Measurements from ENCODE around the gene ASTN2.

Gene ASTN2

DNA sequence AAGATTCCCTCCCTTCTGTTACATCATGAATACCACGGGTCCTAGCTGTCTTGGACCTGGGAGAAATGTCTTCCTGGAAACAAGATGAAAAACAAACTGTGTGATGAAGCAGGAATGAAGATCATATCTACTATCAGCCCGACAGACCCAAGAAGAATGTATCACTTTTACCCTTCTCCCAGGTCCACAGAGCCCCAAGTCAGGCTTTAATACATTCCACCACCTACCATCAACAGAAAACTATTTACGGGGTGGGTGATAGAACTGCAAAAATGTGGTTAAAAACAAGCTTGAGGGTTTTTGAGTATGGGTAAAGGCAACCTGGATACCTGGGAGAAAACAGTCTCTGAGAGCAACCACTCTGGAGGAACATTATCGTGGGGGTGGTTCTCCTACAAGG lies 400.8 kb downstream of the ASTN2 start:
- DNase-seq (ENCODE audit: low read depth), result no peak

DNA sequence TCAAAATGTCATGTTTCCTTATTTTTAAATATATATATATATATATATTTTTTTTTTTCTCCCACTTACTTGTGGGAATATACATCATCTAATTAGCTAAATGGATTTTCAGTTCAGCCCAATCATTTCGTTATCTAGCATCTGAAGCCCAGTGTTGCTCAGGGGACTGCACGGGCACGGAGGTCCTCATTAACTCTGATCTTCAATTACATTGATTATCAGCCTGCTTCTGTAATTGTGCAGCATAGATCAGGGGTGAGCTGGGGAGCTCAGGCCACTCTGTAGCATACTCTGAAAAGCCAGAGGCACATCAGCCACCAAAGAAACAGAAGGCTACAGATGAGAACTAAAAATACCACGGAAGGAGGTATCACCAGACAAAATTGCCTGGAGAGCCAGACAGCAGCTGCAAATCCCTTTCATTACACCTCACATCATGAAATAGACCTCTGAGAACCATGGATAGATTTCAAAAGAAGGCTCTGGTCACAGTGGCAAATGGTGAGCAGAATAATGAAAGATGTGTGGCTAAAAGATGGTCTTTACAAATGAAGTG lies 401.3 kb downstream of the ASTN2 start:
- DNase-seq (ENCODE audit: low read depth), result no peak

DNA sequence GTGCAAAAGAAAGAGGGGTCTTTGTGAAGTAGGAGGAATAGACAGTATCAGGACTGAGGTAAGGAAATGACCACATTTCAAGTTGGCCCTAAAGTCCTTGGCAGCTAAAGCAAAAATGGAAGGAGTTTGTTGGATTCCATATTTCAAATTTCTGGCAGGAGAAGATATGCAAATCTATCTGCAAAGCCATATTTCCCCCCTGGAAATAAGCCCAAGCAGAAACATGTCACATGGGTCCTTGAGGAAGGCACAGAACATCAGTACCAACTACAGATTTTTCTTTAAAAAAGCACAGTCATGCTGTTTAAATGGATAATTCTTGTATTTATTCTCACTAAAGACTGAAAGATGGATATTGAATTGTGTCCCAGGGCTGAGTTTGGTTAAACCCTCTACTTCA lies 404.8 kb downstream of the ASTN2 start:
- no peak for DNase-seq (ENCODE audit: low read depth)

DNA sequence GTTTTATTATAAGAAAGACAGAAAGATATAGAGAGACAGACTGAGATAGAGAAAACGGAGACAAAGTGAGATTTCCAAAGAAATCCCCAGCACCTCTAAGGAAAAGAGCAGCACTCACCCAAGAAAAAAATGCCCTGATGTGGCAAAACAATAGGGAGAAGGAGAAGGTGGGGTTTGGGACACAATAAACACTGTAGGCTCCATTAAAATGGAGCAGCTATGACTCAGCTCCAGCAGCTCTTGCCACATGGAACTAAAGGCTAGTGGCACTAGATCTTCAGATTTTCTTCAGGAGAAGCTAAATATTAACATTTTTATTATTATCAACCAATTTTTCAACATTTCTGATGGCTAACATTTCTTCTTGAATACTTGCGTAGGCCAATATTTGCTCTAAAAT lies 406.0 kb downstream of the ASTN2 start:
- DNase-seq (ENCODE audit: low read depth), result no peak

DNA sequence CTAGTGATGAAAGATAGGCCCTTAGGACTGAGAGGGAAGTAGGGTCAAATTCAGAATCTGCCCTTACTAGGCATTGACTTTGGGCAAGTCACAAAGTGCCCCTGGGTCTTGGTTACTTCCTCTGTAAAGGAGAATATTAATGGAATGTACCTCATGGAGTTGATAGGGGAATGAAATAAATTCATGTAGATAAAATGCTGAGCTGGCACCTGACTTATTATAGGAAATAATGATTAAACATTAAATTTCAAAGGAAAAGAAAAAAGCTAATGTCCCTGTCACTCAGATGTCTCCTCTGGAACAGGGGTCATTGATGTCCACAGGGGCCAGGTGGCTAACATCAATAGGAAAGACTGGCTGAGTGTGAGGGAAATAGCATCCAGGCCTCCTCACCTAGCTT lies 406.4 kb downstream of the ASTN2 start:
- DNase-seq (ENCODE audit: low read depth), result no peak

DNA sequence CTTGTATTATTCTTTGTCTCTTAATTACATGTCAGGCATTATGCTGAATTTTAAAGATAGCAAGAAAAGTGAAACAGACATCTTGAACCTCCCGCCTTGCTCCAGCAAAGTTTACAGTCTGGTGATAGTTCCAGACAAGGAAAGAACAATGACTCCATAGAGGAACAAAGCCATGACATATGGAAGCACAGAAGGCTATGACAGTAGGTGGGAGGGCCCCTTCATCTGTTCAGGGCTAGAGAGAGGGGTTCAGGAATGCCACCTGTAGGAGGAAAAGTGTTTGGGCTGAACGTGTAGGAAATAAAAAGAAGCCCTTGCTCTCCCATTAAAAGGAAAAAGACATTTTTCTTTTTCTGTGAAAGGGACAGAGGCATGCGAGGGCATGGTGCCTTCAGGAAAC lies 412.2 kb downstream of the ASTN2 start:
- DNase-seq (ENCODE audit: low read depth), result no peak

DNA sequence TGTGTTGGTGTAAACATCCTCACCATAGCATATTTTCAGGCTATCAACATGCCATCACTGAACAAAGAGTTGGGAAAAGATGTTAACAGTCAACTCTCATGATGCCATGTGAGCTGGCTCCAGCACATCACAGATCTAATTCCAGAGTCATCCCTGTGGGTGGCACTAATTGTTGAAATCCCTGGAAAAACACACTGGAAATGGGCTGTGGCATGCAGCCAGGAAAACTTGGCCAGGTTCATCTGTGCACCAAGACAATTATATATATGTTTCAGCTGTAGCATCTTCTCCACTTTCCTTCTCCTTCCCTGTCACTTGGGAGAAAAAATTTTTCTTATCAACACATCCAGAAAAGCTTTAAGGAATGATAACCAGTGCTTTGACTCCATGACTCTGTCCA lies 414.0 kb downstream of the ASTN2 start:
- DNase-seq (ENCODE audit: low read depth), result no peak

DNA sequence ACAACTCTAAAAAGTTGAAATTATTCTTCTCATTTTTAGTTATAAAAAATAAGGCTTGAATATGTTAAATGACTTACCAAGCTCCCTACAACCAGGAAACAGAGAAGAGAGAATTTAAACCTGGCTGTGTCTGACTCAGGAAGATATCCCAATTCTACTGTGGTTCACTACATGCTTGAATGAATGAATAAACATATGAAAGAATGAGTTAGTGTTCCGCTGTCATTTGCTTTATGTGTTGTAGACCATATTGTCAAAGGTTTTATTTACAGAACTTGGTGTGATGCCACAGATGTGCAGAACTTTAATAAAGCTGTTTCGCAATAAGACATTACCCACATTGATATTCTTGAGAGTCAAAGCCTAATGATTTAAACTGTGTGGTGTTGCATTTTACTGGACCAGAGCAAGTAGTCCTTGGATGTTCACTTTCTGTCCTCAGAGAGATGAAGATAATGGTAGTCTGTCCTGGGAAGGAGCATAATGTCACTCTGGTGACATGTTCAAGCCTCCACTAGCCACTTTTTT lies 414.6 kb downstream of the ASTN2 start:
- DNase-seq (ENCODE audit: low read depth), result no peak

DNA sequence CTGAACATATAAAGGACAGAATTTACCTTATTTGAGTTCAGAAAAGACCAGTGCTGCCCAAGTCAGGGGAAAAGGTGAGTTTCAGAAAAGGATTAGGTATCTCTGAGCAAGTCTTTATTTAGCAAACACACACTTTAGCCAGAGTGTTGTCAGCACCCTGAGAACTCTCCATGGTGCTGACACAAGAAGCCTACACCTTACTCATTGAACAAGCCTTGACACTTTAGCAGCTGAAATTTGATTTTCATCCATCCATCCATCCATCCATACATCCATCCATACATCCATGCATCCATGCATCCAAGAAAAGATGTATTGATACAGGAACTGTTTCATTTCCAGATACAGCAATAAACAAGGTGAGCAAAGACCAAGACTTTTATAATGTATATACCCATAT lies 416.6 kb downstream of the ASTN2 start:
- no peak for DNase-seq (ENCODE audit: low read depth)

DNA sequence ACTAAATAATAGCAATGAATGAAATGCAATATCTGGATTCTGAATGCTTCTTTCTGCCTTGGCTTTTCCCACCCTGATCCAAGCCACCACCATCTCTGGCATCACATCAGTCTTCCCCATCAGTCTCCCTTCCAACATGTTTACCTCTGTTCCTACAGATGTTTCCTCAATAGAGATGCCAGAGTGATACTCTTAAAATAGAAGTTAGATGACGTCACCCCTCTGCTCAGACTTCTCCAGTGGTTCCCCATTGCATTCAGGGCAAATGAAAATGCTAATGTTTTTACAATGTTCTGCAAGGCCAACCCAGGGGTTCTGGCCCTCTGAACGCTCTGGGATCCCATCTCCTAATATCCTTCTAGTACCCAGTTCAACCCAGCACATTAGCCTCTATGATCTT lies 422.0 kb downstream of the ASTN2 start:
- no peak for DNase-seq (ENCODE audit: low read depth)

DNA sequence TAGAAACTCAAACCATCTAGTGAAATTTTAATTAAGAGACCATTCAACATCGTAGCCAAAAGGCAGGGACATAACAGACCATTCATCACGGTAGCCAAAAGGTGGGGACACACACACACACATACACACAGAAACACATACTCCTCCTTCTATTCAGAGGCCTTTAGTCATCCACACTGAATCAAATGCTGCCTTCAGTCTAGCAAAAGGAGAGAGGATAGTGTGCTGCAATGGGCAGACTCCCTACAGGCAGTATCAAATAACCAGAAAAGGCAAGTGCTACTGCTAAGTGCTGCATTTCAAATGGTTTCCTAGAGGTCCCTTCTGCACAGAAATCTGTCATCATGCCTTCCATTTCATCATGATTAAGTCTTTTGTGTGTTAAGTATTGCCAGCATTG lies 423.8 kb downstream of the ASTN2 start:
- DNase-seq (ENCODE audit: low read depth), result no peak

DNA sequence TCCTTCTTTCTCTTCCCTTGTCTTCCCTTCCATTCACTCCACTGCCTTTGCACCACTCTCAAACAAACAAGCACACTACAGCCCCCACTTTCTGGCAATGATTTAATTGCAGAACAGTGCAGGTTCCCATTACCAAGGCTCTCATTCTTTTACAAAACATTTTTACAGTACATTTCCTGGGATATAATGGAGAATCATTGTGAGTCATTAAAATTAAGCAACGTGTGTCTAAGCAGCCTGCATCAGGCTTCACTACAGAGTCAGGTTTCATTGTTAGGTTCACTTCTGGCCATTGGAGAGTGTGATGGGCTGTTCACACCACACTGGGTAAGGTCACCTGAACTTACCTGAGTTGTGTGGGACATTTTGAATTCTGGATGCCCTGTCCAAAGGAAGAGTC lies 424.3 kb downstream of the ASTN2 start:
- DNase-seq (ENCODE audit: low read depth), result no peak

DNA sequence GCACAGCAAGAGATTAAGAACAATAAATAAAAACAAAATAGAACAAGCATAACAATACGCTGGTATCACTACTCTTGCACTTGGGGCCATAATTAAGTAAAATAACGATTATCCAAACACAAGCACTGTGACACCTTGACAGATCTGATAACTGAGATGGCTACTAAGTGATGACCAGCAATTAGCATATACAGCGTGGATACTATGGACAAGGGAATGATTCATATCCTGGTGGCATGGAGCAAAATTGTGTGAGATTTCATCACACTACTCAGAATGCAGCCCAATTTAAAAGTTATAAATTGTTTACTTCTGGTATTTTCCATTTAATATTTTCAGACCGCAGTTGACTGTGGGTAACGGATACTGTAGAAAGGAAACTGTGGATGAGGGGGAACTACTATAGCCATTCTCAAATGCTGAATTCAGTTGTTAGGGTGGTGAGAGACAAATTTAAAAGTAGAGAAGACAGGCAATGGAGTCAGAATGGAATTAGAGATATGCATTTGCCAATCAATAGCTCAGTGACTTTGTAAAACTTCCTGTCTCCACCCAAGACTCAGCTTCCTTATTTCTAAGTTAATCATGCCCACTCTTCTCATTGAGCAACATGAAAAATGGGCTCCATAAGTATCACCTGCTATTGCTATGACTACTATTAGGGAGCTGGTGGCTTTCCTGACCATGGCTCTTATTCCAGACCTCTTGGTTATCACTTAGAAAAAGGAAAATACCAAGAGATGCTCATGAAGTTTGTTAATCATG lies 427.0 kb downstream of the ASTN2 start:
- DNase-seq (ENCODE audit: low read depth), result no peak

DNA sequence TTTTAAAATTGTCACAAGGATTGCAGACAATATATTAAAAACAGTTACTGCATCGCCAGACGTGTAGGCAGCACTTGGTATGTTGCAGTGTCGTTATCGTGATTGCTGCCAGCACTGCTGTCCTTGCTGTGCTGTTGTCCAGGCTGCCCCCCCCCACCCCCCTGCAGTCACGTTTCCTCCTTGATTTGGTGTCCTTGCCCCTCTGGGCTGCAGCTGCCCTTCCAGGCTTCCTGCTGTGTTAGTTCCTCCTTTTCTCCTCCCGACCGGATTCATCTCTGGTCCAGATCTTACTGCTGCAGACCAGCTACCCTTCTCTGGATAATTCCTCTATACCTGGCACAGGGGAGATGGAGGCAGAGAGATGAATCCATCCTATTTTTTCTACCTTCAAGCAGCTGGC lies 428.8 kb downstream of the ASTN2 start:
- DNase-seq (ENCODE audit: low read depth), result no peak

DNA sequence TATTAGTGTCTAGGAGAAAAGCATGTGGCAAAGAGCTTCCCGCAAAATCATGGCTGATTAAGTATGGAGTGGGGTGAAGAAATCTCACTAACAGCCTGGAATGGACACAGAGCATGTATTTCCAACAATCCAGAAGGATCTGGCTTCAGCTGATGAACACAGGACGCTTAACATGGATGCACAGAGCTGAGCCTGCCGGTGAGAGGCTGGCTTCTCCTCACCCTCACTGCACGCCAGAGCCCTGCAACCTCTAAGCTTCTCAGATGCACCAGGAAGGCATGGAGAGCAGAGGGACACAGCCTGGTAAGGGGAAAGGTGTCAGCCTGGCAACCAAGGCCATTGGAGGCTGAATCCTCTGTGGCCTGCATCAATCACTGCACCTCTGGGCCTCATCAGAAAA lies 429.3 kb downstream of the ASTN2 start:
- no peak for DNase-seq (ENCODE audit: low read depth)

DNA sequence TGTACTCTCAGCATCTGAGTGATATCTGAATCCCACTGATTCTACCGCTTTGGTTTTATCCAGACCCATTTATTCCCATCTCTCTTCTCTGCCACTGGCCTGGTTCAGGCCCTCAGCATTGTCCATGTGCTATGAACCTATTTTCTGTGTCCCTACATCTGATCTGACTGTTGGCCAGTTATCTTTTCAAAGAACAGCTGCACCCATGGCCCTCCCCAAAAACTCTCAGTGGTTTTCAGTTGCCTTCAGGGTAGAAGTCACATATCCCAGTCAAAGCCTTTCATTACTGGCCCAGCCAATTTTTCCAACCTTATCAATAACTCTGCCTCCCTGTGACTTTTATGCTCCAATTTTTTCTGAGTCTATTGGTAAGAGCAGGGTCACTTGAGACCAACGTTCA lies 430.7 kb downstream of the ASTN2 start:
- DNase-seq (ENCODE audit: low read depth), result no peak

DNA sequence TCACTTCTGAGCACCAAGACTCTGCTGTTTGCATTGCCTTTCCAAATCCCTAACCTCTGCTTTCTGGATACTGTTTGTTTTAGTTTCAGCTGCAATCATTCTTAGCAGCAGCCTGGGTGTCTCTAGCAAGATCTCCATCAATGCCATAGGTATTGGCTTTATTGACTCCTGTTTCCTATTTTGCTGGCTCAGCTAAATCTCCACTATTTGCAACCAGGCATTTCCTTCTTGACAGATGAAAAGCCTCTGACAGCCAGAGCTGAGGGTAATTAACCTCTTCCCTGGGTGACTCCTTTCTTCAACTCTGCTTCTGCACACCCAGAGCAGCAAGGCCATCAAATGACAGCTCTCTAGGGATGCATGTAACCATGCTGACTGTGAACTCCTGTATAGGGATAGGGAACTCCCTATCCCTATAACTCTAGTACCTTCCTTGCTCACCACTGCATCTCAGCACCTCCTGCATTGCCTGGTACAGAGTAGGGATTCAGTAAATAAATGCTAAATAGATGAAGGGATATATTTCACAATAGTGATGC lies 434.2 kb downstream of the ASTN2 start:
- no peak for DNase-seq (ENCODE audit: low read depth)

DNA sequence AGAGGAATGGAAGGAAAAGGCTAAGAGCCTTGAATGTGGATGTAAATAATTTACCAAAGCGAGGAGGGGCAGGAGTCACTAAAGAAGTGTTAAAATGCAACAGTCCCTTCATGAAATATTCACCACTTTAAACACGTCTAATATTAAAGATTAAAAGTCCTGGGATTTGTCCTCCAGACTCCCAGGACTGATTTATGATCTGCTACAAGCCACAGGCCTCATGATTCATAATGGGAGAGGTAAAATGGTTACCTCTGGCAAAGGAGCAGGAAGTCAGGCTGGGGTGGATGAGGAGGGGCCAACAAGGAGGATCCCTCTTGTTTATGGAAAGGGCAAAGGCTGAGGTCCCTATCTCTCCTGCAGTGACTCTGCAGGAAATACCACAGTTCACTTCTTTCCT lies 435.4 kb downstream of the ASTN2 start:
- DNase-seq (ENCODE audit: low read depth), result no peak

DNA sequence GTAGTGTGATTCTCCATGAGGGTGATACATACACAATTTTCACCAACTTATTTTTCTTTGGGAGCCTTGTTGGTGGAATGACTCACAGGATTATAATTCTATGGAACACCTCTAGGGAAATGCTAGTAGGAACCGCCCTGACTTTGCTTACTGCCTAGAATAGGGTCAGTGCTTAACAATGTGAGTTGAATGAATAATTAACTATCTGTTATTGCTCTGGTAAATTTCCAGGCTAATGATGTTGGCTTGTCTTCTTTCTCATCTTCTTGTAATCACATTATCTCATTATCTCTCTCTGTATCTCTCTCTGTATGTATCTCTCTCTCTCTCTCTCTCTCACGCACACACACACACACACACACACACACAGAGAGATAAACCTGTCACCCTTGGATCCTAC lies 436.7 kb downstream of the ASTN2 start:
- no peak for DNase-seq (ENCODE audit: low read depth)

DNA sequence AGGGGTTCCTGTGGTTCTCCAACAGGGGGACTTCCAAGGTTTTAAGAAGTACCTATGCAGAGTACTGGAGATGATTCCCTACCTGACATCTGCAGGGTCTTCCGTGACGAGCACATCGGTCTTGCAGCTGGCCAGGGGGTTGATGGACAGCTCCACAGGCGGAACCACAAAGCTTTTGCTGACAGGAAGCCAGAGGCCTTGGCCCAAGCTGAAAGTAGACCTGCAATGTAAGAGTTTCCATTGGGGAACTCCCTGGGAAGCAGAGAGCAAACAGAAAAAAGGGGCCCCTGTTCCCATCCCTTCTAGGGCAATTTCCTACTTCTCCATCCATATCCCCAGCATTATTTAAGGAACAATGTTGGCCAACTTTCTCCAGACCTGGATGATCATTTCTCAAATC lies 439.7 kb downstream of the ASTN2 start:
- no peak for DNase-seq (ENCODE audit: low read depth)

DNA sequence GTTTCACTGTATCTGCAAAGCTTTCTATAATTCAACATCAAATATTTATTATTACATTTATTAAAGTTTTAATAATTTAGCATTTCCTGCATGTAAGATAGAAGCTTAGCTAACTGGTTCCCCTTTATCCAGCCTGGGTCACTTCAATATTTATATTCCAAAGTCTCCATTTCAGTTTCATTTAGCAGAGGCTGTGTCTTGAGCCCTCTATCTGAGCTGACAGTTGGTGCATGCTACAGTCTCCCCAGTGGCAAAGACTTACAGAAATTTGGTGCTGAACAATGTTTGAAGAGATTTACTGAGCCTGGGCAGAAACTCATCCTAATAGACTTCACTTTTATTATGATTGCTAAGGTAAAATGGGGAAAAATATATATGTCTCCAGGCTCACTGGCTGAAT lies 448.7 kb downstream of the ASTN2 start:
- no peak for DNase-seq (ENCODE audit: low read depth)

DNA sequence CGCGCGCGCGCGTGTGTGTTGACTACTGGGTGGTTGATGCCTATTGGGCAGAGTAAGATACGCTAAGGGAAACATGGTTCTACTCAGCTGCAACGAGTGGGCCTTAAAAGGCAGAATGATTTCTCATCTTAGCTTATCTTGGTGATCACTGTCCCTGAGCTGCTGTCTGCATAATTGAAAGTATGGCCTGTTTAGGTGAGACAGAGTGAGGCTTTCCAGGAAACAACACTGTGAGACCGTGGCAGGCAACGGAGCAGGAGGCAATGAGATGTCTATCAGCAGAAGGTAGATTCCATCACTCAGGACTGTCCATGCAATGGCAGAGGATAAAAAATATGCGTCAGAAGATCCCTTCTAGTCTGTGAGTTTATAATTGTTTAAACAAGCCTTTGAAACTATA lies 450.6 kb downstream of the ASTN2 start:
- DNase-seq (ENCODE audit: low read depth), result no peak

DNA sequence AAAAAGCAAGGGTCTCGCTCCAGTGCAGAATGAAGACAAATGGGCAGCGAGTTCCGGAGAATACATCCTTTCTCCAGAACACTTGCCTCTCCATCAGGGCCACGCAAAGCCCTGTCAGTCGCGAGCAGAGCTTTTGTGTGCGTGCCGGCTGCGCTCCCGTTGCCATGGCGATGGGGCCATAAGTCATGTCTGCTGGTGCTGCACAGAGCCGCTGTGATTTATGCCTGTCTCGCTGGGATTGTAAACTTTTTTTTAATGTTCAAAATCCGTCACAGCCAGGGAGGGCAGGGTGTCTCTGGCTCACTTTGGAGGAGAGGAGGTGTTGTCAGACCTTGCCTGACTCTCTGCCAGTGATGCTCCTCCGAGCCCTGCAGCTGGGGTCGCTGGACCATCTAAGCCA lies 455.0 kb downstream of the ASTN2 start:
- DNase-seq (ENCODE audit: low read depth), result no peak

DNA sequence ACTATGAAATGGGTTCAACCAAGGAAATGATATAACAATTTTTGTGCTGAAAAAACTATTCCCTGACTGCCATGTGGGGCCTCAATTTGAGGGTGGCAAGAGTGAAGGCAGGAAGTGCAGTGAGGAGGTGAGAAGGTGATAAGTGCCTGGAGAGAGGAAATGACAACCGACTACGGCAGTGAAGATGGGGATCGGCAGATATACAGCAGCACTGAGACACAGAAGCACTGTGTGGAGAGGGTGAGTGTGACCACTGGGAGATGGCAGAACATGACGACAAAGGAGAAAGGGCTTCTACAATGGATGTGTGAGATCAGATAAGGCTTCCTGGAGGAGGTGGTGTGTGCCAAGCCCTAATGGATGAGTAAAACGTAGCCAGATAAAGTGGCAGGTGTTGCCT lies 456.0 kb downstream of the ASTN2 start:
- DNase-seq (ENCODE audit: low read depth), result no peak

Measured in stimulated activated CD4-positive, alpha-beta T cell treated with anti-CD3 and anti-CD28 coated beads, Interleukin-2, amount 100 ng/mL, for 4 hours (primary cell).